GM18502 (cell line): ENCODE data around the gene KCNJ14.
"Not testable (repeated sequence)": the region's sequence is repeated elsewhere in the genome, so short reads cannot be mapped to it uniquely, and the experiment has no call there.

ENCODE experiments used
- ATAC-seq: cut with Tn5 transposase; IDR thresholded peaks from one replicate; pipeline ENCODE4 v1.9.1; 2021; ENCODE audit warnings: mild to moderate bottlenecking; ENCODE audit not compliant: unreplicated experiment, poor library complexity

Gene KCNJ14

GRCh38 chr19:48484931-48485612 is 29.7 kb downstream of the KCNJ14 start:
- no peak for ATAC-seq

GRCh38 chr19:48486706-48487105 is 31.3 kb downstream of the KCNJ14 start:
- not testable (repeated sequence) for ATAC-seq

- no peak for ATAC-seq
These were observed 32.2 kb downstream of the KCNJ14 start for GRCh38 chr19:48487544-48487943.

- ATAC-seq: no peak
These were observed 32.6 kb downstream of the KCNJ14 start for GRCh38 chr19:48487948-48488347.

GRCh38 chr19:48488478-48488877 is 33.1 kb downstream of the KCNJ14 start:
- not testable (repeated sequence) for ATAC-seq

- ATAC-seq: no peak
These were observed 34.3 kb downstream of the KCNJ14 start for GRCh38 chr19:48489608-48490216.

- no peak for ATAC-seq
These were observed 35.8 kb downstream of the KCNJ14 start for GRCh38 chr19:48490981-48491792.

- no peak for ATAC-seq
These were observed 36.4 kb downstream of the KCNJ14 start for GRCh38 chr19:48491793-48492123.

GRCh38 chr19:48492925-48493717 is 37.7 kb downstream of the KCNJ14 start:
- peak; percentile 68 for ATAC-seq

- peak; percentile 17 for ATAC-seq
These were observed 38.5 kb downstream of the KCNJ14 start for GRCh38 chr19:48493718-48494401.

- no peak for ATAC-seq
These were observed 40.0 kb downstream of the KCNJ14 start for GRCh38 chr19:48495396-48495795.

GRCh38 chr19:48496959-48497727 is 41.8 kb downstream of the KCNJ14 start:
- no peak for ATAC-seq

GRCh38 chr19:48497728-48498594 is 42.6 kb downstream of the KCNJ14 start:
- no peak for ATAC-seq

GRCh38 chr19:48498595-48499311 is 43.4 kb downstream of the KCNJ14 start:
- ATAC-seq: no peak

GRCh38 chr19:48499316-48500090 is 44.1 kb downstream of the KCNJ14 start:
- no peak for ATAC-seq

- no peak for ATAC-seq
These were observed 45.6 kb downstream of the KCNJ14 start for GRCh38 chr19:48500830-48501493.
